Measurements from ENCODE around the gene PAK5.
A peak's percentile ranks its signal among the peaks of the same experiment; 100 is the strongest.

Gene PAK5

GRCh38 chr20:9615766-9616454 lies 223.0 kb downstream of the PAK5 start:
- no peak overlapping the region for H3K4me3 ChIP-seq (ENCODE audit: control insufficient read depth, low read depth, low read length)
- DNase-seq (ENCODE audit: low read depth): no peak
- TF ChIP-seq CTCF (IDR thresholded peaks at IDR 0.05; ENCODE audit: control insufficient read depth, insufficient read depth, low read depth, low read length, missing control alignments): no peak

GRCh38 chr20:9615118-9615517 lies 223.8 kb downstream of the PAK5 start:
- H3K4me3 ChIP-seq (ENCODE audit: control insufficient read depth, low read depth, low read length): no peak overlapping the region

GRCh38 chr20:9613871-9614270 lies 225.0 kb downstream of the PAK5 start:
- no peak for TF ChIP-seq CTCF (IDR thresholded peaks at IDR 0.05; ENCODE audit: control insufficient read depth, insufficient read depth, low read depth, low read length, missing control alignments)
- no peak overlapping the region for H3K4me3 ChIP-seq (ENCODE audit: control insufficient read depth, low read depth, low read length)
- no peak for DNase-seq (ENCODE audit: low read depth)

More at GRCh38 chr20:9615118-9615517, 223.8 kb downstream of the PAK5 start:
- DNase-seq (ENCODE audit: low read depth): no peak
- no peak for TF ChIP-seq CTCF (IDR thresholded peaks at IDR 0.05; ENCODE audit: control insufficient read depth, insufficient read depth, low read depth, low read length, missing control alignments)

- no peak overlapping the region for H3K4me3 ChIP-seq (ENCODE audit: control insufficient read depth, low read depth, low read length)
- no peak for DNase-seq (ENCODE audit: low read depth)
- TF ChIP-seq CTCF (IDR thresholded peaks at IDR 0.05; ENCODE audit: control insufficient read depth, insufficient read depth, low read depth, low read length, missing control alignments): no peak
Measured at GRCh38 chr20:9611921-9612320, 227.0 kb downstream of the PAK5 start.

GRCh38 chr20:9610665-9611064 lies 228.2 kb downstream of the PAK5 start:
- no peak for TF ChIP-seq CTCF (IDR thresholded peaks at IDR 0.05; ENCODE audit: control insufficient read depth, insufficient read depth, low read depth, low read length, missing control alignments)
- no peak overlapping the region for H3K4me3 ChIP-seq (ENCODE audit: control insufficient read depth, low read depth, low read length)
- DNase-seq (ENCODE audit: low read depth): no peak

GRCh38 chr20:9609887-9610502 lies 228.9 kb downstream of the PAK5 start:
- TF ChIP-seq CTCF (IDR thresholded peaks at IDR 0.05; ENCODE audit: control insufficient read depth, insufficient read depth, low read depth, low read length, missing control alignments): peak; percentile 60
- no peak overlapping the region for H3K4me3 ChIP-seq (ENCODE audit: control insufficient read depth, low read depth, low read length)
- peak; percentile 24 for DNase-seq (ENCODE audit: low read depth)
